GM21526 (cell line): ENCODE results near the gene RGPD3.
"Not testable (repeated sequence)": the region's sequence is repeated elsewhere in the genome, so short reads cannot be mapped to it uniquely, and the experiment has no call there.

Experiments used
- ATAC-seq: cut with Tn5 transposase; IDR thresholded peaks from one replicate; pipeline ENCODE4 v1.9.1; 2021; ENCODE audit warnings: moderate library complexity; ENCODE audit not compliant: unreplicated experiment, low FRiP score

RGPD3 gene

GRCh38 chr2:106486551-106487385 lies 18.6 kb upstream of the RGPD3 start, which contains the start of gene CD8B2:
CD8B2 (plus strand) TSS chr2:106487364; CDS start chr2:106487427, 63 bp downstream.
- not testable (repeated sequence) for ATAC-seq

GRCh38 chr2:106479563-106479962 lies 11.3 kb upstream of the RGPD3 start:
- not testable (repeated sequence) for ATAC-seq

GRCh38 chr2:106477647-106478046 lies 9.4 kb upstream of the RGPD3 start:
- ATAC-seq = not testable (repeated sequence)

DNA sequence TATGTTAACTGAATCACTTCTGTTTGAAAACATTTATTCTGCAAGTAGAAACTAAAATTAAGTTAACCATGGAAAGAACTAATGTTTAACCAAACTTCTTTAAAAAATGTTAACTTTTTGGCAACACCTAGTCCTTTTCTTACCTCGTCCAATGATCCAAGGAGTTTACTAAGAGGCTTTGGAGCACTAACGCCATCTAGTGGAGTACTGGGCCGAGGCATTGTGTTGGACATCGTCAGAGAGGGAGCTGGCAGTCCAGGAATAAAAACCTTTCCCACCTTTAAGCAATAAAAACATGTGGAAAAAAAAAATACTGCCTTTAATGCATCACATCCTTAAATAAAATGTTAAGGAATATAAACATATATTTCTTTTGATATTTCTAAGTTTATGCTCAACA lies 2.4 kb upstream of the RGPD3 start:
- not testable (repeated sequence) for ATAC-seq

DNA sequence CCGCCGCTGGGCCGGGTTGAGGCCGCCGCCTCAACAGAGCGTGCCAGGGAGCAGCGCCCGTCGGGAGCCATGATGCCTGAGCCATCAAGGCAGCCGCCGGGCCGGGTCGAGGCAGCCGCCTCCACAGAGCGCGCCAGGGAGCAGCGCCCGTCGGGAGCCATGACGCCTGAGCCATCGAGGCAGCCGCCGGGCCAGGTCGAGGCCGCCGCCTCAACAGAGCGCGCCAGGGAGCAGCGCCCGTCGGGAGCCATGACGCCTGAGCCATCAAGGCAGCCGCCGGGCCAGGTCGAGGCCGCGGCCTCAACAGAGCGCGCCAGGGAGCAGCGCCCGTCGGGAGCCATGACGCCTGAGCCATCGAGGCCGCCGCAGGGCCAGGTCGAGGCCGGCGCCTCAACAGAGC lies 697 bp downstream of the RGPD3 start:
- ATAC-seq = not testable (repeated sequence)

- not testable (repeated sequence) for ATAC-seq
These were observed 6.3 kb downstream of the RGPD3 start for GRCh38 chr2:106461882-106462281.

- ATAC-seq = not testable (repeated sequence)
These were observed 77.5 kb downstream of the RGPD3 start for GRCh38 chr2:106390680-106391079.

DNA sequence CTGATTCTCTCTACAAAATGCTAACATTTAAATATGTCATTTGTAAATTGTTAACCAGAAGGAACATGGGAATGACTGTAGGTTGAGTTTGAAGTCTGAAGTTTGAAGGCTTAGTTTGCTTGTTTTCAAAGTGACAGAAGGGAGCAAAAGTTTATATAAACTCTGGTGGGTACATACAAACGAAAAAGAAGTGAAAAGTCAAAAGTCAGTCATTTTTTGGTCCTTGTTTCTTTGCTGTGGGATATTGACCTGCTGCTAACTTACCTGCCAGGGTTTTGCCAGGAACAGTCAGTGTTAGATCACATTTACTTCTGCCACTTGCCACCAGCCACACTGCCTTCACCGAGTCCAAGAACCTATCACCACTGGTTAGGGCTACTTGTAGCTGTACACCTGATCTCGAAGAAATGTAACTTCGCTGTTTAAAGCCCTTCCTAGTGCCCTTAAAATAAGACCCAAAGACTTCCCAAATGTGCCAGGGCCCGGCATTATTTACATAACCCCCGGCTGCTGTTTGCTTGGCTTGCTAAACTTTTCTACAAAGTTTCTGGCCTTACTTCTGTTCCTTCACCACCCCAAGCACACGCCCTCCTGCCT lies 79.3 kb downstream of the RGPD3 start:
- not testable (repeated sequence) for ATAC-seq

- not testable (repeated sequence) for ATAC-seq
These were observed 83.7 kb downstream of the RGPD3 start for GRCh38 chr2:106384548-106384947.

DNA sequence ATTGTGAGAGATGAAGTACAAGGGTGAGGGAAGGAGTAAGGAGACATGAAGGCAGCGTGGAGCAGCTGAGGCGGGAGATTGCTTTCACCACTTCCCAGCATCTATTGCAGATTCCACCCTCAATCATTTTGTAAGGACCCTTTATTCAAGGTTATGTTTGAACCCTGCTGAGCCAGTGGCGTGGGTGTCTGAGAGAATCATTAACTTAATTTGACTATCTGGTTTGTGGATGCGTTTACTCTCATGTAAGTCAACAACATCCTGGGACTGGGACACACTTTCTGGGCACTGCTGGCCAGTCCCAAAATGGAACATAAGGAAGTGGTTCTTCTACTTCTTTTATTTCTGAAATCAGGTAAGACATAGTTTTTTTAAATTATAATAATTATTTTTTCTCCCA lies 86.3 kb downstream of the RGPD3 start:
- ATAC-seq = not testable (repeated sequence)

DNA sequence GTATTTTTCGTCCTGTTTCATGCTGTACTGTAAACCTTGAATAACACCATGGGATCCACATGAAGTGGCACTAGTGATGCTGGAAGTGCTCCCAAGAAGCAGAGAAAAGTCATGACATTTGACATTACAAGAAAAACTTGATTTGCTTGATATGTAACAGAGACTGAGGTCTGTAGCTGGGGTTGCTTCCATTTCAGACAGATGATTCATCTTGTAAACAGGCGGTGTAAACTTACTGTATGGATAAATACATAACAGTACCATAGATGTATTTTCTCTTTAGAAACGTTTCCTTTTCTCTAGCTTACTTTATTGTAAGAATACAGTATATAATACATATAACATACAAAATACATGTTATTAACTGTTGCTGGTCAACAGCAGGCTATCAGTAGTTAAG lies 88.6 kb downstream of the RGPD3 start:
- ATAC-seq = not testable (repeated sequence)

- ATAC-seq = not testable (repeated sequence)
These were observed 99.0 kb downstream of the RGPD3 start for GRCh38 chr2:106369182-106369581.

DNA sequence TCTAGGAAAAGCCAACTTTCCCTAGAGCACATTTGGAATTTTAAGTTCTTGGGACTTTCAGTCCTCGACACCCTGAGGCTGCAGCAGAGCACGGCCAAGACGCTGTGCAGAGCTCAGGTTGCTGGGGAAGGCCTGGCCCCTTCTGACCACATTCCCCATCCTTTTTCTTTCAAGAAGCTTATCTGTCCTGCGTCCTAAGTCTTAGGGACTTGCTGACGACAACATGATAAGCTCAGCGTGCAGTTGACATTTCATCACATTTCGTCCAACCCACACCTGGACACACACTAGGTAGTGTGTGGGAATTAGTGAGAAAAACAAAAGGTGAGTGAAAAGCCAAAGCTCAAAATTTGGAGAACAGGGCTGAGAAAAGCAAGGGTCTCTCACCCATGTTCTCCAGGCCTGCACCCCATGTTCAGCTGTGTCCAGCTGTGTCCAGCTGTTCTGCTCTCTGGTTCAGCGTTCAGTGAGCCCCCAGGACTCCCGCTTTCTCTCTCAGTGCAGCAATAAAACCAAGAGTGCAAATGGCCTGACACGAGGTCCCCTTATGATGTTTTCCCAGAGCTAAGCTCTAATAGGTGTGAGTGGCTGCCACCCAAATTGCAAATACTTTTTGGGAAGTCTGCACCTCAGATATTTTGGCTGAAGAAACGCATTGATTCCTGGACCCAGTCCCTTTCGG lies 101.9 kb downstream of the RGPD3 start:
- ATAC-seq = no peak

GRCh38 chr2:106363791-106364190 lies 104.4 kb downstream of the RGPD3 start:
- no peak for ATAC-seq

- ATAC-seq = no peak
These were observed 105.4 kb downstream of the RGPD3 start for GRCh38 chr2:106362789-106363188.

- no peak for ATAC-seq
These were observed 108.7 kb downstream of the RGPD3 start for GRCh38 chr2:106359512-106359911.

DNA sequence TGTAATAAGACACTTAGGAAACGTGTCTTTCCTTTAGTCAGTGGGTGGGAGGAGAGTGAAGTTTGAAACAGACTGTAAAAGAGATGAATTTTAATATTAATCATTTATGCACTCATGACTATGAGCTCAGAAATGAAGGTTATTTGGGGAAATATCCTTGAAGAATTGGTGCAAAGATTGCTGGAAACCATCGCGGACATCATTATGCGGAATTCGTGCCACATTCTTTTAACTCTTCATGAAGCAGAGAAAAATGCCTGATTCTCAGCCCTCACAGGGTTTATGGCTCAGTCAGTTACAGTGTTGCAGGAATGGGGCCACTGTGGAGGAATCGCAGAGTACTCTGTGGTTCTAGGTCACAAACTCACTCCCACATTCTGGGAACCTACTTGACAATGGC lies 109.7 kb downstream of the RGPD3 start:
- no peak for ATAC-seq

GRCh38 chr2:106358081-106358480 lies 110.1 kb downstream of the RGPD3 start:
- peak; percentile 97 for ATAC-seq

- peak; percentile 46 for ATAC-seq
These were observed 111.9 kb downstream of the RGPD3 start for GRCh38 chr2:106356291-106356690.

- no peak for ATAC-seq
These were observed 114.5 kb downstream of the RGPD3 start for GRCh38 chr2:106353676-106354075.

GRCh38 chr2:106350980-106351379 lies 117.2 kb downstream of the RGPD3 start:
- ATAC-seq = no peak
